Heart right ventricle (tissue), 12 donors: Measurements from ENCODE around the gene AARS1. TPM values are rescaled to one million over a fixed set of nuclear protein-coding genes. Genes with fewer than 3 reads are reported as not detected.

Experiments
- polyA plus RNA-seq, 2 donors: library from polyadenylated mRNA; stranded (reverse); fragments of 200-250 nt; gene quantifications; one replicate each; pipeline ENCODE4 v1.2.3, GENCODE V29; 2013
- total RNA-seq, 10 donors: library from RNA; stranded (reverse); fragmentation: NEBNext Ultra II Directional in 3 of 10; extraction: Animal tissue kit (Norgen Biotek cat#: 25700) in 3 of 10; gene quantifications; one replicate each; pipeline versions ENCODE4 v1.2.1 to v1.2.4, GENCODE V29; 2021 to 2023
- donor health status: ischemic (EF 13 %, LVEDD 7.1; RV severe dilation, severe dysfunction).
- donor health status: healthy with polysubstance abuse.
- donor health status: DM: no; HTN: yes; CAD: no.
- donor health status: DM: no; HTN: no; CAD: no.
- donor health status: ischemic (EF 25% LVEDD 6.9; RV normal size, moderate dysfunction).
- donor health status: ischemic (EF 25% LVEDD 5.7; RV mildly dilated, moderate dysfunction).
- donor health status: healthy.
- donor health status: nonischemic (EF 11% LVEDD 7.7; RV severe dilation, severe dysfunction).
- donor health status: DM: yes; HTN: yes; CAD: no.
- donor health status: PGD.
- donor health status: ischemic (EF 29% LVEDD 5.4; RV normal size, mild dysfunction).
- donor health status: nonischemic (EF 23%, LVEDD 6.1; RV moderate dilation, normal function).

The AARS1 gene
- total and polyA plus RNA-seq, 12 donors, result 20.6 to 73.1 (median 59.4) TPM

Other genes with a start within 250 kb of the AARS1 start
- gene PDPR, start 175.2 kb downstream of the AARS1 start, total RNA-seq, result 10 to 100 TPM; 19.5 to 44.5 (median 31.6) TPM
- gene PDPR, start 175.2 kb downstream of the AARS1 start, polyA plus RNA-seq, result 10 to 100 TPM in 1 of 2 donors, 1 to 10 TPM in 1; 4.4 to 10.2 TPM
- gene CLEC18C, start 115.7 kb downstream of the AARS1 start, total RNA-seq, result under 1 TPM in 5 of 10 donors, not detected in 5; 0.09 to 0.23 (median 0.20) TPM
- gene CLEC18C, start 115.7 kb downstream of the AARS1 start, polyA plus RNA-seq, result under 1 TPM; 0.16 to 0.37 TPM
- 10 to 100 TPM; 10.5 to 19.2 (median 17.0) TPM for gene EXOSC6, start 37.6 kb downstream of the AARS1 start, total RNA-seq
- gene EXOSC6, start 37.6 kb downstream of the AARS1 start, polyA plus RNA-seq, result 10 to 100 TPM in 1 of 2 donors, 1 to 10 TPM in 1; 8.6 to 10.2 TPM
- 10 to 100 TPM; 14.8 to 25.3 (median 20.7) TPM for gene DDX19B, start 9.7 kb upstream of the AARS1 start, total RNA-seq
- 10 to 100 TPM; 11.6 to 19.0 TPM for gene DDX19B, start 9.7 kb upstream of the AARS1 start, polyA plus RNA-seq
- 10 to 100 TPM; 22.9 to 31.3 (median 26.0) TPM for gene DDX19A, start 57.4 kb upstream of the AARS1 start, total RNA-seq
- 10 to 100 TPM; 12.8 to 21.5 TPM for gene DDX19A, start 57.4 kb upstream of the AARS1 start, polyA plus RNA-seq
- gene ST3GAL2, start 149.6 kb upstream of the AARS1 start, total RNA-seq, result 10 to 100 TPM; 15.1 to 37.1 (median 20.9) TPM
- gene ST3GAL2, start 149.6 kb upstream of the AARS1 start, polyA plus RNA-seq, result 10 to 100 TPM in 1 of 2 donors, 1 to 10 TPM in 1; 8.0 to 10.8 TPM
- 10 to 100 TPM in 2 of 10 donors, 1 to 10 TPM in 8; 6.5 to 12.6 (median 9.0) TPM for gene FCSK, start 165.1 kb upstream of the AARS1 start, total RNA-seq
- gene FCSK, start 165.1 kb upstream of the AARS1 start, polyA plus RNA-seq, result 10 to 100 TPM in 1 of 2 donors, 1 to 10 TPM in 1; 6.3 to 15.4 TPM
- 10 to 100 TPM; 33.3 to 56.8 (median 40.7) TPM for gene COG4, start 234.0 kb upstream of the AARS1 start, total RNA-seq
- 10 to 100 TPM; 29.3 to 32.7 TPM for gene COG4, start 234.0 kb upstream of the AARS1 start, polyA plus RNA-seq
- gene SF3B3, start 234.3 kb upstream of the AARS1 start, total RNA-seq, result 100 to 1,000 TPM; 121 to 188 (median 163) TPM
- 10 to 100 TPM; 45.4 to 71.4 TPM for gene SF3B3, start 234.3 kb upstream of the AARS1 start, polyA plus RNA-seq